HUES64 (cell line): ENCODE data around the gene FGF14.

ENCODE experiments used
- H3K27ac ChIP-seq: 2 replicates; pipeline ENCODE4 v1.7.0; 2013; ENCODE audit warnings: low read depth, low read length, inconsistent platforms
- H3K27me3 ChIP-seq: 2 replicates; pipeline ENCODE4 v1.6.1; 2013; ENCODE audit warnings: mild to moderate bottlenecking, low read length; ENCODE audit not compliant: insufficient read depth
- H3K36me3 ChIP-seq: 2 replicates; pipeline ENCODE4 v1.6.1; 2013; ENCODE audit warnings: mild to moderate bottlenecking, low read length; ENCODE audit not compliant: insufficient read depth
- H3K4me1 ChIP-seq: 2 replicates; pipeline ENCODE4 v1.6.1; 2013; ENCODE audit warnings: mild to moderate bottlenecking, low read length, moderate library complexity; ENCODE audit not compliant: insufficient read depth
- H3K4me3 ChIP-seq: 2 replicates; pipeline ENCODE4 v1.5.1; 2013; ENCODE audit warnings: mild to moderate bottlenecking, low read length, moderate library complexity
- H3K9ac ChIP-seq: 2 replicates; pipeline ENCODE4 v1.6.1; 2013; ENCODE audit warnings: mild to moderate bottlenecking, low read depth, low read length
- H3K9me3 ChIP-seq: 2 replicates; pipeline ENCODE4 v1.6.1; 2013; ENCODE audit warnings: low read depth, low read length; ENCODE audit not compliant: insufficient read depth
- WGBS: fragments of 150-250, 120-280 bp; methylation state at CpG from one replicate; pipeline ENCODE4 v1.1.7; 2013; ENCODE audit warnings: missing lambda C conversion rate; 5-methylcytosine and 5-hydroxymethylcytosine counted together

FGF14 gene

GRCh38 chr13:101978552-101979315 lies 423.1 kb downstream of the FGF14 start:
- Histone ChIP-seq H3K4me3 (no peak overlapping the region), H3K4me1 (no peaks in the 10 kb centered on the region), H3K27me3 (no peaks in the 10 kb centered on the region), H3K9ac (no peak overlapping the region), H3K36me3 (no peaks in the 10 kb centered on the region), H3K9me3 (no peaks in the 10 kb centered on the region), H3K27ac (no peak overlapping the region)
- 96% methylated on average over 4 of the region's 5 CpGs for WGBS

DNA sequence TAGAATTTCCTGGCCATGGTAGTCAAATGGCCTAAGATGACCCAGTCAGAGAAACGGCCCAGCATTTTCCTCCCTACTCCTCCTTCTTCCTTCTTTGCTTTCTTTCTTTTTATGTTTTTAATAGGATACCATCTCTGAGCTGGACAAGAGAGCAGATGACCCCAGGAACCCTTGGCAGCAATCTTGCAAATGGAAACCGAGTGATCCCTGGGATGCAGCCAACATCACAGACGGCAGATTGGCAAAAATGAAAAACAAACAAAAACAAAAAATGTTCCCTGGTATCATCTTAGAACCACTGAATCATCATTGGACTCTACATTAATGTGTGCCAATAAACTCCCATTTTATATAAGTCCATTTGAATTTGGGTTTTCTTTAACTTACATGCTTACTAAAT lies 424.4 kb downstream of the FGF14 start:
- H3K9me3 ChIP-seq: no peaks in the 10 kb centered on the region
- H3K27ac ChIP-seq: no peak overlapping the region
- no peak overlapping the region for H3K9ac ChIP-seq
- no peaks in the 10 kb centered on the region for H3K36me3 ChIP-seq
- H3K4me3 ChIP-seq: no peak overlapping the region
- WGBS: 93% methylated on average over 3 of the region's 3 CpGs
- H3K27me3 ChIP-seq: no peaks in the 10 kb centered on the region
- H3K4me1 ChIP-seq: no peaks in the 10 kb centered on the region

DNA sequence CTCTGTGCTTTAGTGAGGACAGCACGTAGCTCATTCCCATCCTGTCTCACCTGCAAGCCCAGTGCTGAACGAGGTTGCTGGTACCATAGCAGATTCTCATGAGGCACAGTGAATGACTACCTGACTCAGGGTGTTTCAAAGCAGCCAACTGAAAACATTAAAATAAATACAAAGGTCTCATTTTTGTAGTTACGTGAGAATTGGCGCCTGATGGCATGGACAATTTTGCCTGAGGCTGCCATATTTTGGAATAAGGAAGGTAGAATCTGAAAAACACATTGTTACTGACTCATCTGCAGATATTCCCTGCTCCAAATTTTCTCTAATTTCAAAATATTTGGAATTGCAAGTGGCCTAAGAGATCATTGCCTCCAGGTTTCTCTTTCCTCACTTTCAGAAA lies 429.7 kb downstream of the FGF14 start:
- Histone ChIP-seq H3K4me1 (peaks cover 14% of the 10 kb centered on the region), H3K27ac (no peak overlapping the region), H3K9ac (no peak overlapping the region), H3K4me3 (no peak overlapping the region), H3K27me3 (no peaks in the 10 kb centered on the region), H3K36me3 (no peaks in the 10 kb centered on the region), H3K9me3 (no peaks in the 10 kb centered on the region)
- WGBS: 87% methylated on average over 4 of the region's 4 CpGs

DNA sequence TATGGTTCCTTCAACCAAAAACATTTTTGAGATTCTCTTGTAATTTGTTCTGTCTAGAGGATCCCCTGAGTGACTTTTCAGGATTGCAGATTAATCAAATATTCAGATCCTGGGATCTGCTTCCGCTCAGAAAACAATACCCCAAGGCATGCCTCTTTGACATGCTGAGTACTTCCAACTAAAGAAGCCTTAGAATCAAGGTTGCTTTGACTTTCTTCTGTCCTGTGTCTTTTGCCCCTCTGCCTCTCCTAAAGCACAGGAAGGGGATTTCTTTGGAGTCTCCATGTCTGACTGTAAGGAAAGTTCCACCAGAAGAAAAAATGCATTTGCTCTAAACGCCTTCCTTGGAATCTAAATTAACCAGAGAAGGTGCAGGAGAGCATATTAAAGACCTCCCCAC lies 431.5 kb downstream of the FGF14 start:
- Histone ChIP-seq H3K27me3 (no peaks in the 10 kb centered on the region), H3K4me1 (peaks cover 14% of the 10 kb centered on the region), H3K9me3 (no peaks in the 10 kb centered on the region), H3K36me3 (no peaks in the 10 kb centered on the region), H3K27ac (peak overlapping the region; percentile 17; the same call in 1 of the 2 replicates), H3K4me3 (no peak overlapping the region), H3K9ac (no peak overlapping the region)
- WGBS: 28% methylated on average over 2 of the region's 2 CpGs

- no peaks in the 10 kb centered on the region for H3K27me3 ChIP-seq
- H3K9me3 ChIP-seq: no peaks in the 10 kb centered on the region
- no peak overlapping the region for H3K27ac ChIP-seq
- no peak overlapping the region for H3K4me3 ChIP-seq
- H3K9ac ChIP-seq: no peak overlapping the region
- no peaks in the 10 kb centered on the region for H3K36me3 ChIP-seq
- peaks cover 14% of the 10 kb centered on the region for H3K4me1 ChIP-seq
Measured at GRCh38 chr13:101967781-101968180, 434.1 kb downstream of the FGF14 start.

- Histone ChIP-seq H3K4me3 (no peak overlapping the region), H3K4me1 (peaks cover 14% of the 10 kb centered on the region), H3K9ac (no peak overlapping the region), H3K9me3 (no peaks in the 10 kb centered on the region), H3K36me3 (no peaks in the 10 kb centered on the region), H3K27ac (no peak overlapping the region), H3K27me3 (no peaks in the 10 kb centered on the region)
Measured at GRCh38 chr13:101967216-101967615, 434.6 kb downstream of the FGF14 start.

DNA sequence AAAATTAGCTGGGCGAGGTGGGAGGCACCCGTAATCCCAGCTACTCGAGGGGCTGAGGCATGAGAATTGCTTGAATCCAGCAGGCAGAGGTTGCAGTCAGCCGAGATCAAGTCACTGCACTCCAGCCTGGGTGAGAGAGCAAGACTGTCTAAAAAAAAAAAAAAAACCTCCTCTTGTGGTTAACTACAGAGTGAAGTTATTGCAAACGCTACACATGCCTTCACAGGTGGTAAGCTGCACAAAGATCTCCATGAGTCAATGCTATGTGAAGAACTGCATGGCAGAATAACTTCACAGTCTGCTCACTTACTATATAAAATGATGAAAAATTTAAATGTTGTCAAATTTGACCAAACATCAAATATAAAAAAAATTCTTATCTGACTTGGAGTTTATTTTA lies 436.8 kb downstream of the FGF14 start:
- H3K36me3 ChIP-seq: no peaks in the 10 kb centered on the region
- H3K27ac ChIP-seq: no peak overlapping the region

DNA sequence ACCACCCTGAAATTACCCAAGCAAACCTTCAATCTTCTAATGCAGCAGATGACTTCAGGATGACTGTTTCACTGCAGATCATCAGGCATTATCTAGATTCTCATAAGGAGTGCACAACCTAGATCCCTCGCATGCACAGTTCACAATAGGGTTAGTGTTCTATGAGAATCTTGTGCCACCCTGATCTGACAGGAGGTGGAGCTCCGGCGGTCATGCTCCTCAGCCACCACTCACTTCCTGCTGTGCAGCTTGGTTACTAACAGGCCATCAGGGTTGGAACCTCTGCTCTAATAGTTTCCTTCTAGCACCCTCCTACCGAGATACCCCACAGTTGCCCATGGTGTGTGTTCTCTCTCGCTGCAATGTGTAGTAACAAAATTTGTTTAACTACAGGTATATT lies 442.8 kb downstream of the FGF14 start:
- Histone ChIP-seq H3K27ac (no peak overlapping the region), H3K4me3 (no peak overlapping the region), H3K9me3 (no peaks in the 10 kb centered on the region), H3K36me3 (no peaks in the 10 kb centered on the region), H3K4me1 (no peaks in the 10 kb centered on the region), H3K27me3 (no peaks in the 10 kb centered on the region), H3K9ac (no peak overlapping the region)
- 87% methylated on average over 5 of the region's 5 CpGs for WGBS

More for the DNA sequence above, 436.8 kb downstream of the FGF14 start:
- Histone ChIP-seq H3K4me3 (no peak overlapping the region), H3K9me3 (no peaks in the 10 kb centered on the region), H3K4me1 (0 out of 2 replicates have a peak, but pooled peaks cover 3% of the 10 kb centered on the region), H3K9ac (no peak overlapping the region), H3K27me3 (no peaks in the 10 kb centered on the region)
- whole genome bisulfite sequencing: 96% methylated on average over 5 of the region's 5 CpGs

DNA sequence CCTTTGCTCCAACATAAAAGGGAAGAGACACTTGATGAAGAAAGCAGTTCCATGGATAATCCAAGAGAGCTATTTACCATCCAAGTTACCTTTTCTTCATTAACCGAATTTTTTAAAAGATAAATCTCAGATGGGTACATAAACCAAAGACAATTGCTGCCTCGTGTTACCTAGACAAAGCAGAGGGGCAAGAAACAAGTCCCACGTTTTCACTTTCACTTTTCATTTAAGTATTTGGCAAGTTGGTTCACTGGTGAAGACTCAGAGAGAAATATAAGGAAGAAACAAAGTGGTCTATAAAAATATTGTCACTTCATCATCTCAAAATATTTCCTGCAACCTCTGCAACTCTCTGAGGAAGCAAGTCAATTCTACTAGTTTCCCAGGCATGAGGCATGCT lies 446.1 kb downstream of the FGF14 start:
- H3K4me1 ChIP-seq: no peaks in the 10 kb centered on the region
- H3K27ac ChIP-seq: no peak overlapping the region
- no peaks in the 10 kb centered on the region for H3K36me3 ChIP-seq
- 80% methylated on average over 3 of the region's 3 CpGs for WGBS
- H3K27me3 ChIP-seq: no peaks in the 10 kb centered on the region
- no peak overlapping the region for H3K4me3 ChIP-seq
- no peak overlapping the region for H3K9ac ChIP-seq
- no peaks in the 10 kb centered on the region for H3K9me3 ChIP-seq

DNA sequence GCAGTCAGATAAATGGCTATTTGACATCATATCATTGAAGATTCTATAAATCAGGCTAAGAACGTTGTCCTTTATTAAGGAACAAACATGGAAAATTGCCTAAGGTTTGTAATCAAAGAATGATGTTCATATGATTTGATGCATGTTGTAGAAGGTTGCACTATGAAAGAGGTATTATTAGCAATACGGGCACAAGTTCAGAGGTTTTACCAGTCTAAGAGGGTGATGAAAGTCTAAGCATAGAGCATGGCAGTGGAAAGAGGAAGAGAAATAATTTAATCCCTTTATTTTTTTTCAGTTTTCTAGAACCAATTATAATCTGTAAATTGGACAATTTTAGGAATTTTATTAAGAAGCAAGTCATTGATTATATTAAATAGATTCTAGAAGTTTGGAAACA lies 450.7 kb downstream of the FGF14 start:
- no peaks in the 10 kb centered on the region for H3K36me3 ChIP-seq

DNA sequence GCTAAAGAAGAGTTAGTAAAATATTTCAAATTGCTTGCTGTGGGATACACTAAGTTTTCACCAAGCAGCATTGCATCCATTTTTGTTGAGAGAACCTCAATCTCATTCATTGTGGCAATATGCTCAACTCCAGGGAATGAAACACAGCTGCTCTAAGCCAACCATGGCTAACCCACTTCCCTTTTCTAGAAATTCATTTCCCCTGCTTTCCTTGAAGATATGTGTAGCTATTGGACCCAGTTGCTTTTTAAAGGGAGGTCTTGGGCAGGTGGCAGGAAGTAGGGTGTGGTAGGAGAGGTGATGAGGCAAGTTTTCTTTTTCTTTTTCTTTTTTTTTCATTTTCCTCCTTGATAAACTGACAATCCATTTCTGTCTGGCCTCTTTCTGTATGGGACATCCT lies 452.2 kb downstream of the FGF14 start:
- Histone ChIP-seq H3K9me3 (no peaks in the 10 kb centered on the region), H3K27me3 (no peaks in the 10 kb centered on the region), H3K27ac (no peak overlapping the region), H3K36me3 (no peaks in the 10 kb centered on the region), H3K4me1 (no peaks in the 10 kb centered on the region), H3K4me3 (no peak overlapping the region), H3K9ac (no peak overlapping the region)

More for the DNA sequence above, 450.7 kb downstream of the FGF14 start:
- no peaks in the 10 kb centered on the region for H3K4me1 ChIP-seq
- H3K9ac ChIP-seq: no peak overlapping the region
- H3K4me3 ChIP-seq: no peak overlapping the region
- no peak overlapping the region for H3K27ac ChIP-seq
- H3K27me3 ChIP-seq: no peaks in the 10 kb centered on the region
- WGBS: 96% methylated on average over 2 of the region's 2 CpGs
- no peaks in the 10 kb centered on the region for H3K9me3 ChIP-seq

GRCh38 chr13:101946401-101946800 lies 455.4 kb downstream of the FGF14 start:
- no peaks in the 10 kb centered on the region for H3K4me1 ChIP-seq
- no peaks in the 10 kb centered on the region for H3K27me3 ChIP-seq
- no peak overlapping the region for H3K4me3 ChIP-seq
- no peaks in the 10 kb centered on the region for H3K9me3 ChIP-seq
- H3K9ac ChIP-seq: no peak overlapping the region
- H3K27ac ChIP-seq: no peak overlapping the region
- no peaks in the 10 kb centered on the region for H3K36me3 ChIP-seq
